Neural crest cell (in vitro differentiated cells): ENCODE results near the gene GPR32. TPM values are rescaled to one million over a fixed set of nuclear protein-coding genes. Genes with fewer than 3 reads are reported as not detected.
A peak's percentile ranks its signal among the peaks of the same experiment; 100 is the strongest.
"Not testable (repeated sequence)": the region's sequence is repeated elsewhere in the genome, so short reads cannot be mapped to it uniquely, and the experiment has no call there.

Source experiments
- DNase-seq: peaks from one replicate; pipeline ENCODE4 v3.0.0; 2021; ENCODE audit warnings: low read depth, mixed read lengths, low spot score
- H3K27ac Mint-ChIP-seq: one replicate; pipeline ENCODE4 v1.8.0; 2021; ENCODE audit warnings: mild to moderate bottlenecking, mixed read lengths; ENCODE audit not compliant: unreplicated experiment
- H3K27me3 Mint-ChIP-seq: 2 replicates; pipeline ENCODE4 v1.8.0; 2021; ENCODE audit warnings: low read depth, mild to moderate bottlenecking, mixed read lengths
- H3K36me3 Mint-ChIP-seq: 2 replicates; pipeline ENCODE4 v1.8.0; 2021; ENCODE audit warnings: low read depth, mild to moderate bottlenecking, mixed read lengths
- H3K4me1 Mint-ChIP-seq: 2 replicates; pipeline ENCODE4 v1.8.0; 2021; ENCODE audit warnings: mixed read lengths
- H3K4me3 Mint-ChIP-seq: one replicate; pipeline ENCODE4 v1.8.0; 2021; ENCODE audit warnings: mild to moderate bottlenecking, mixed read lengths
- H3K9me3 Mint-ChIP-seq: 2 replicates; pipeline ENCODE4 v1.8.0; 2021; ENCODE audit warnings: mixed read lengths
- total RNA-seq: library from RNA; stranded (reverse); gene quantifications from 2 replicates; pipeline ENCODE4 v1.2.1, GENCODE V29; 2021
- TF ChIP-seq, protein P1 (sequence below): fragments of 200-600 bp; sonication (generic); conservative IDR thresholded peaks from 2 replicates; pipeline ENCODE4 v1.5.0; 2021; ENCODE audit warnings: antibody characterized with exemption, mild to moderate bottlenecking

Gene GPR32
- total RNA-seq, 1 donor from 2014 or later = not detected

DNA sequence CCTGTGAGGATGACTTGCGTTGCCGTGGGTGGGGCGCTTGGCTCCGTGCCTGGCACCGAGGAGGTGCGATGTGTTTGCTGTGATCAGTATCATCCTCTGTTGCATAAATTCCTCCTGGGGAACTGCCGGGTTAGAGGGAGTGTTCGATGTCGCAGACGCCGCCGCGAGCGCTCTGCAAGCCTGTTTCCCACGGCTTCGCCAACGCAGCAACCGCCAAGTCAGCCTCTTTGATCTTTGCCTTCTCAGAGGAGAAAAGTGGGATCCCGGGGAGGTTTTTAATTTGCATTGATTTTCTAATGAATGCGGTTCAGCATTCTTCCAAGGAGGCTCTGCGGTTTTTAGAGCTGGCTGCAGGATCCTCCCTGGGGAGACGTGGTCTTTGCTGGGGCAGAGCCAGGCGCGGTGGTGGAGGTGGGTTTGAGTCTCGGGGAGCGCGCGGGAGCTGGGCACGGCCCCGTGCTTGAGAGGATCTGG lies 7.6 kb downstream of the GPR32 start:
- peaks cover 15% of the 10 kb centered on the region for H3K4me1 Mint-ChIP-seq
- no peaks in the 10 kb centered on the region for H3K9me3 Mint-ChIP-seq
- TF ChIP-seq, protein P1, sequence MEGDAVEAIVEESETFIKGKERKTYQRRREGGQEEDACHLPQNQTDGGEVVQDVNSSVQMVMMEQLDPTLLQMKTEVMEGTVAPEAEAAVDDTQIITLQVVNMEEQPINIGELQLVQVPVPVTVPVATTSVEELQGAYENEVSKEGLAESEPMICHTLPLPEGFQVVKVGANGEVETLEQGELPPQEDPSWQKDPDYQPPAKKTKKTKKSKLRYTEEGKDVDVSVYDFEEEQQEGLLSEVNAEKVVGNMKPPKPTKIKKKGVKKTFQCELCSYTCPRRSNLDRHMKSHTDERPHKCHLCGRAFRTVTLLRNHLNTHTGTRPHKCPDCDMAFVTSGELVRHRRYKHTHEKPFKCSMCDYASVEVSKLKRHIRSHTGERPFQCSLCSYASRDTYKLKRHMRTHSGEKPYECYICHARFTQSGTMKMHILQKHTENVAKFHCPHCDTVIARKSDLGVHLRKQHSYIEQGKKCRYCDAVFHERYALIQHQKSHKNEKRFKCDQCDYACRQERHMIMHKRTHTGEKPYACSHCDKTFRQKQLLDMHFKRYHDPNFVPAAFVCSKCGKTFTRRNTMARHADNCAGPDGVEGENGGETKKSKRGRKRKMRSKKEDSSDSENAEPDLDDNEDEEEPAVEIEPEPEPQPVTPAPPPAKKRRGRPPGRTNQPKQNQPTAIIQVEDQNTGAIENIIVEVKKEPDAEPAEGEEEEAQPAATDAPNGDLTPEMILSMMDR = no peak
- H3K36me3 Mint-ChIP-seq = no peaks in the 10 kb centered on the region
- H3K27me3 Mint-ChIP-seq = peaks cover 92% of the 10 kb centered on the region
- no peak overlapping the region for H3K27ac Mint-ChIP-seq
- DNase-seq = peak; percentile 18
- no peak overlapping the region for H3K4me3 Mint-ChIP-seq

DNA sequence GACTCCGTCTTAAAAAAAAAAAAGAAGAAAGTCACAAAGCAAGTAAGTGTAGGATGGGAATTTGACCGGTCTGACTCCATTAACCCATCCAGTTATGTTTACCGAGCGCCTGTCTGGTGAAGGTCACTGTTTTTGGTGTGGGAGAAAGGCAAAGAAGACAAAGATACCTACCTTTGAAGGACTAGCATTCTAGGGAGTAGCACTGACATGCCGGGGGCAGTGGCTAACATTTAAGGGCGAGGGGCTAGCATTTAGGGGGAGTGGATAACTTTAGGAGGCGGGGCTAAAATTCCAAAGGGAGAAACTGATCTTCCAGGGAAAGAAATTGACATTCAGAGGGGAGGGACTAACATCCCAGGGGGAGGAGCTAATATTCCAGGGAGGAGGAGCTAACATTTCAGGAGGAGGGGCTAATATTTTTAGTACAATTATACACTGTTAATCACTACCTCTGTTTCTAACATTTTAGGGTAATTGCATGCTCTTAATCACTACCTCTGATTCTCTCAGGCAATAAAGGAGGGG lies 8.7 kb downstream of the GPR32 start:
- no peak overlapping the region for H3K27ac Mint-ChIP-seq
- no peaks in the 10 kb centered on the region for H3K9me3 Mint-ChIP-seq
- peaks cover 89% of the 10 kb centered on the region for H3K27me3 Mint-ChIP-seq
- peaks cover 20% of the 10 kb centered on the region for H3K4me1 Mint-ChIP-seq
- no peak for DNase-seq
- H3K4me3 Mint-ChIP-seq = no peak overlapping the region
- TF ChIP-seq, protein P1 = no peak
- H3K36me3 Mint-ChIP-seq = no peaks in the 10 kb centered on the region

DNA sequence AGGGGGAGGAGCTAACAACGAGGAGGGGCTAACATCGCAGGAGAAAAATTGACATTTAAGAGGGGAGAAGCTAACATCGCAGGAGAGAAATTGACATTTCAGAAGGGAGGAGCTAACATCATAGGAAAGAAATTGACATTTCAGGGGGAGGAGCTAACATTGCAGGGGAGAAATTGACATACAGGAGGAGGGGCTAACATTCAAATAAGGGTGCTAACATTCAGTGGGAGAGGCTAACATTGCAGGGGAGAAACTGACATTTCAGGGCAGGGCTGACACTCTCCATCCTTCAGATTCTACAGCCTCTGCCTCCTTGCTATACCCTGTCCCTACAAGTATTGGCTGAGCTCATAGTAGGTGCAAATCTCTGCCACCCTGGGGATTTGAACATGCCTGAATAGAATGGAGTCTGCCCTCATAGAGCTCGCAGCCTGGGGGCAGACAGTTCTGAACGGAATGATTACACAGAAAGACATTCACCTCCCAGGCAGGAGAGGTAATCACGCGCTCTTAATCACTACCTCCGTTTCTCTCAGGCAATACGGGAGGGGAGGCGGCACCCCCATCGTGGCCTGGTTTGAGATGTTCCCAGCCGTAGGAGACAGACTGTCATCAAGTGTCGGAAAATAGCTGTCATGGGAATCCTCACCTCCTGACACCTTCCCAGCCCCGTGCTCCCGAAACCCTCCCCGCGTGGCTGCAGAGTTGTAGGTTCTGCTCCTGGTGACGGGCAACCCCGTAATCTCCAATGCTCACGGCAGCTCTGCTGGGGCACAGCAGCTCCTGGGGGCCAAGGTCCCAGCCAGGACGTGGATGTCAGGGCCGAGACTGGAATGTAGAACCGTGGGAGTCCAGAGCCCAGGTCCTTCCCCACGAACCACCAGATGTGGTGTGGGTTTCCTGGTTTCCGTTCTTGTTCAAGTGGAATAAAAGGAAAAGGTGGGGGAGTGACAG lies 9.5 kb downstream of the GPR32 start:
- Mint-ChIP-seq H3K9me3 (no peaks in the 10 kb centered on the region), H3K4me1 (peaks cover 22% of the 10 kb centered on the region), H3K36me3 (no peaks in the 10 kb centered on the region), H3K4me3 (no peak overlapping the region), H3K27me3 (peaks cover 82% of the 10 kb centered on the region), H3K27ac (no peak overlapping the region)
- DNase-seq = no peak
- TF ChIP-seq, protein P1 = no peak

DNA sequence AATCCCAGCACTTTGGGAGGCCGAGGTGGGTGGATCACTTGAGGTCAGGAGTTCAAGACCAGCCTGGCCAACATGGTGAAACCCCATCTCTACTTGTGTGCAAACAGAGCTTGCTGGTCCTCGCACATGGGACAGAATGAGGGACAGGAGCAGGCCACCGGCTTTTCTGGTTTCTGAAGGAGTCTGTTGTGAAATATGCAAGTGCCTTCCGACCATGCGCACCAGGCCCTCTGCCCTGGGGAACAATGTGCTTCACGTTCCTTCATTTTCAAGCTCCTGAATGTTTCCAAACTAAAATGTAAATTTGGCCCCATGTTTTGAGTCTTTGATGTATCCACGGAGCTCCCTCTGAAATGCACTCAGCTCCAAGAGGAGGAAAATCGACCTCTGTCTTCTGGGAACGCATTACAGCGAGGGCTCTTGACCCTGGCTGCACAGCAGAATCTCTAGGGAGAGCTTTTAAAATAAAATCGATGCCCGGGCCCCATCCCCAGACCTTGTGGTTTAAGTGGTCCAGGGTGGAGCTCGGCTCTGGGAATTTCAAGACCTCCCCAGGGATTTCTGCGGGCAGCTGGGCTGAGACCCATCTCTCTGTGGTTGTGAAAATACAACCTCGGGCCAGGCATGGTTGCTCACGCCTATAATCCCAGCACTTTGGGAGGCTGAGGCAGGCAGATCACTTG lies 10.6 kb downstream of the GPR32 start:
- Mint-ChIP-seq H3K4me1 (peaks cover 33% of the 10 kb centered on the region), H3K27ac (no peak overlapping the region), H3K4me3 (no peak overlapping the region), H3K36me3 (no peaks in the 10 kb centered on the region), H3K27me3 (peaks cover 73% of the 10 kb centered on the region), H3K9me3 (no peaks in the 10 kb centered on the region)
- TF ChIP-seq, protein P1 = no peak
- no peak for DNase-seq

DNA sequence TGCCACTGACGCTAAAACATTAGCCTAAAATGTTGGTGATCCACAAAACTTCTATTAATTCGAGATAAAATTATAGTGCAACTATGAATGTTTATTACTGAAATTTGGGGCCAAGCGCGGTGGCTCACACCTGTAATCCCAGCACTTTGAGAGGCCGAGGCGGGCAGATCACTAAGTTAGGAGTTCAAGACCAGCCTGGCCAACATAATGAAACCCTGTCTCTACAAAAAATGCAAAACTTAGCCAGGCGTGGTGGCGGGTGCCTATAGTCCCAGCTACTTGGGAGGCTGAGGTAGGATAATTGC lies 13.5 kb downstream of the GPR32 start:
- peaks cover 30% of the 10 kb centered on the region for H3K4me1 Mint-ChIP-seq
- DNase-seq, H3K9me3 Mint-ChIP-seq, H3K36me3 Mint-ChIP-seq, H3K27ac Mint-ChIP-seq: not testable (repeated sequence)
- peak overlapping the region; percentile 80 for H3K4me3 Mint-ChIP-seq
- peaks cover 45% of the 10 kb centered on the region for H3K27me3 Mint-ChIP-seq
